HG03439 (cell line): Measurements from ENCODE around the gene MPRIP.

Experiments used
- ATAC-seq: cut with Tn5 transposase; IDR thresholded peaks from one replicate; pipeline ENCODE4 v1.9.1; 2021; ENCODE audit warnings: mild to moderate bottlenecking, moderate library complexity; ENCODE audit not compliant: unreplicated experiment

The MPRIP gene

GRCh38 chr17:17066021-17066420, 23.8 kb downstream of the MPRIP start:
- no peak for ATAC-seq

- no peak for ATAC-seq
Observed at GRCh38 chr17:17067257-17067656, 25.0 kb downstream of the MPRIP start.

GRCh38 chr17:17069849-17070248, 27.6 kb downstream of the MPRIP start:
- no peak for ATAC-seq

- ATAC-seq, result no peak
Observed at GRCh38 chr17:17070931-17071330, 28.7 kb downstream of the MPRIP start.

- ATAC-seq, result no peak
Observed at GRCh38 chr17:17071531-17072360, 29.5 kb downstream of the MPRIP start.

- ATAC-seq, result no peak
Observed at GRCh38 chr17:17072546-17072945, 30.3 kb downstream of the MPRIP start.

GRCh38 chr17:17073030-17073564, 30.8 kb downstream of the MPRIP start:
- no peak for ATAC-seq

- ATAC-seq, result no peak
Observed at GRCh38 chr17:17073581-17074403, 31.5 kb downstream of the MPRIP start.

GRCh38 chr17:17075125-17075781, 33.0 kb downstream of the MPRIP start:
- no peak for ATAC-seq

- no peak for ATAC-seq
Observed at GRCh38 chr17:17076066-17076465, 33.8 kb downstream of the MPRIP start.

GRCh38 chr17:17077101-17077500, 34.8 kb downstream of the MPRIP start:
- no peak for ATAC-seq

- no peak for ATAC-seq
Observed at GRCh38 chr17:17077861-17078732, 35.8 kb downstream of the MPRIP start.

GRCh38 chr17:17078832-17079231, 36.6 kb downstream of the MPRIP start:
- no peak for ATAC-seq

- ATAC-seq, result no peak
Observed at GRCh38 chr17:17079336-17079735, 37.1 kb downstream of the MPRIP start.

GRCh38 chr17:17079761-17080160, 37.5 kb downstream of the MPRIP start:
- no peak for ATAC-seq

- no peak for ATAC-seq
Observed at GRCh38 chr17:17080181-17080631, 37.9 kb downstream of the MPRIP start.

GRCh38 chr17:17080781-17081180, 38.5 kb downstream of the MPRIP start:
- ATAC-seq, result no peak

- ATAC-seq, result no peak
Observed at GRCh38 chr17:17081304-17081940, 39.2 kb downstream of the MPRIP start.

- no peak for ATAC-seq
Observed at GRCh38 chr17:17082878-17083277, 40.6 kb downstream of the MPRIP start.
